Activated CD4-positive, alpha-beta T cell treated with anti-CD3 and anti-CD28 coated beads for 36 hours (primary cell): ENCODE data around the gene ZMYND8. TPM values are rescaled to one million over a fixed set of nuclear protein-coding genes. Genes with fewer than 3 reads are reported as not detected.
"Not testable (repeated sequence)": the region's sequence is repeated elsewhere in the genome, so short reads cannot be mapped to it uniquely, and the experiment has no call there.

Experiments used
- ATAC-seq: fragments of 200-7000 bp; cut with Tn5 transposase; one replicate; pipeline ENCODE4 v1.10.0; 2021; ENCODE audit warnings: mild to moderate bottlenecking, moderate library complexity
- CTCF ChIA-PET: fragments of 350-600 bp; sonication (Branson Sonifier 250); formaldehyde crosslinking; loops from one replicate; lab custom pipeline; 2021; ENCODE audit warnings: antibody characterized with exemption; lab: Charles Lee
- POLR2A ChIA-PET: fragments of 350-600 bp; sonication (Branson Sonifier 250); formaldehyde crosslinking; loops from one replicate; lab custom pipeline; 2021; ENCODE audit warnings: antibody characterized with exemption, inconsistent platforms; lab: Charles Lee
- DNase-seq: peaks from one replicate; pipeline ENCODE4 v3.0.0-alpha.2; 2020
- H3K27ac Mint-ChIP-seq: one replicate; pipeline ENCODE4 v1.8.0; 2021; ENCODE audit warnings: mixed read lengths
- H3K27me3 Mint-ChIP-seq: one replicate; pipeline ENCODE4 v1.8.0; 2021; ENCODE audit warnings: mixed read lengths
- H3K36me3 Mint-ChIP-seq: one replicate; pipeline ENCODE4 v1.8.0; 2021; ENCODE audit warnings: low read depth, mixed read lengths
- H3K4me1 Mint-ChIP-seq: one replicate; pipeline ENCODE4 v1.8.0; 2021; ENCODE audit warnings: mixed read lengths
- H3K4me3 Mint-ChIP-seq: one replicate; pipeline ENCODE4 v1.8.0; 2021; ENCODE audit warnings: mild to moderate bottlenecking, moderate library complexity, mixed read lengths
- H3K9me3 Mint-ChIP-seq: one replicate; pipeline ENCODE4 v1.8.0; 2021; ENCODE audit warnings: low read depth, mixed read lengths
- intact Hi-C, 2 experiments: fragments of 100-400 bp; cut with DNase I in 1 of 2; cut with micrococcal nuclease in 1 of 2; formaldehyde crosslinking; loops; one replicate each; pipeline versions ENCODE4 v1.14.2 to v1.15.1; 2022 to 2024; cut with DNase I, micrococcal nuclease
- total RNA-seq, 2 experiments: library from RNA; stranded (reverse); gene quantifications; one replicate each; pipeline ENCODE4 v1.2.3, GENCODE V29; 2021

Gene ZMYND8
- total RNA-seq, 2 experiments from 2014 or later: 33.7 to 50.3 TPM

DNA sequence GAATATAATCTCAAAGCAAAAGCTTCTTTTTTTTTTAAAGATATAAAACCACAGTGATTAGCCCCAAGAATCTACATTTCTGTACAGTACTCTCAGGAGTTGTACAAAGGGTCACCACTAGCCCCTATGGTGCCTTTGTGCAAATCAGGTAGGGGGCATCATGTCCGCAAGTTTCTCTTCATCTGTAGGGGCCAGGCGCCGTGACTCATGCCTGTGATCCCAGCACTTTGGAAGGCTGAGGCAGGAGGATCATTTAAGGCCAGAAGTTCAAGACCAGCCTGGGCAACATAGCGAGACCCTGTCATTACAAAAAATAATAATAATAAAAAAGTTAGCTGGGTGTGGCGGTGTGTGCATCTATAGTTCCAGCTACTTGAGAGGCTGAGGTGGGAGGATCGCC is 63.9 kb downstream of the ZMYND8 start:
- DNase-seq (no peak), ATAC-seq (no peak)
- intact Hi-C loops: no loop called here
- Mint-ChIP-seq H3K27ac (no peak overlapping the region), H3K4me3 (no peak overlapping the region), H3K4me1 (peaks cover 13% of the 10 kb centered on the region), H3K36me3 (peaks cover 68% of the 10 kb centered on the region), H3K27me3 (no peaks in the 10 kb centered on the region), H3K9me3 (no peaks in the 10 kb centered on the region)
- POLR2A ChIA-PET: no interaction called here
- CTCF ChIA-PET: interaction anchor here (0.6 kb wide), 1 partner anchor 277 kb away, joined by 3 read pairs; no protein-coding TSS in a partner anchor

DNA sequence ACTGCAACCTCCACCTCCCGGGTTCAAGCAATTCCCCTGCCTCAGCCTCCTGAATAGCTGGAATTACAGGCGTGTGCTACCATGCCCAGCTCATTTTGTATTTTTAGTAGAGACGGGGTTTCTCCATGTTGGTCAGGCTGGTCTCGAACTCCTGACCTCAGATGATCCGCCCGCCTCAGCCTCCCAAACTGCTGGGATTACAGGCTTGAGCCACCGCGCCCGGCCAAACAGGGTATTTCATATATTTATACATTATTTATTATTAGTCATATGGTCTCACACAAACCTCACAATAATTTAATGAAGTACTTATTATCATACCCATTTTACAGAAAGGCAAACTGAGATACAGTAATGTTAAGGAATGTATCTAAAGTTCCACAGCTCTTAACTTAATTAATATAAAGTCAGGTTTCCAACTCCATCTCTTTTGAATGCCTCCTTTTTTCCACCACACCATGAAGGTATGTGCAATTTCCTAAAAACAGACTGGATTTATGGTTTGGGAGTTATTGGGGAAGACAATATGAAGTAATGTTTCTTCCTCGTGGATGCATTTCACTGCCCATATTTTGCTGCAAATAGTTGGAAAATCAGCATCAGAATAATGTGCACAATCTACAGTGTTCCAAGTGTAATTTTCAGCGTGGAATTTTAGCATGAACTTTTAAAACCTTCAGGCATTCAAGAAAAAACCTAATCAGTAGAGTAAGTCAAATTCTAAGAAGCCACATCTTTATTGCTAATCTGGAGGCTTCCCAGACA is 65.7 kb downstream of the ZMYND8 start:
- no peak for DNase-seq
- Mint-ChIP-seq H3K9me3 (no peaks in the 10 kb centered on the region), H3K4me3 (no peak overlapping the region), H3K27ac (no peak overlapping the region), H3K4me1 (peaks cover 13% of the 10 kb centered on the region), H3K27me3 (no peaks in the 10 kb centered on the region), H3K36me3 (peaks cover 63% of the 10 kb centered on the region)
- ChIA-PET CTCF (interaction anchor here (0.6 to 2.1 kb wide), 3 partner anchors 17 to 474 kb away, joined by 3 to 9 read pairs (median 7); no protein-coding TSS in a partner anchor), POLR2A (no interaction called here)
- intact Hi-C loops: no loop called here
- no peak for ATAC-seq

DNA sequence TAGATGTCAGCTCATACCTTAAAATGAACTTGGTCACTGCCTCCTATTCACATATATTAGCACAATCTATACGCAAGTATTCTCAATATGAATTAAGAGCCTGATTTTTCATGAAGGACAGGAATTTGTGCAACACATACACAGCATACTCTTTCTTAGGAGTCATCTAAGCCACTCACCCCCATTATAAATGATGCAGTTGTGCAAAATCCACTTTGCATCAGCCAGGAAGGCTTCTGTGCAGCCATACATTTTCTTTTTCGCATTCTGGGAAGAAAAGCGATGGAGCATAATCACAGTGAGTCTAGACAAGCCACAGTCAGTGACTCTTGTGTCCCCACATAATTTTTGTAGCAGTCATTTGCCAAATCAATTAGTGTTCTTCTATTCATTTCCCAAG is 66.5 kb downstream of the ZMYND8 start:
- ATAC-seq (no peak), DNase-seq (no peak)
- intact Hi-C loops: no loop called here
- CTCF ChIA-PET: interaction anchor here (0.6 to 2.1 kb wide), 4 partner anchors 16 to 475 kb away, joined by 3 to 9 read pairs (median 5); no protein-coding TSS in a partner anchor
- no peaks in the 10 kb centered on the region for H3K27me3 Mint-ChIP-seq
- POLR2A ChIA-PET: no interaction called here
- no peak overlapping the region for H3K27ac Mint-ChIP-seq
- H3K36me3 Mint-ChIP-seq: peaks cover 54% of the 10 kb centered on the region
- peaks cover 13% of the 10 kb centered on the region for H3K4me1 Mint-ChIP-seq
- no peak overlapping the region for H3K4me3 Mint-ChIP-seq
- no peaks in the 10 kb centered on the region for H3K9me3 Mint-ChIP-seq

DNA sequence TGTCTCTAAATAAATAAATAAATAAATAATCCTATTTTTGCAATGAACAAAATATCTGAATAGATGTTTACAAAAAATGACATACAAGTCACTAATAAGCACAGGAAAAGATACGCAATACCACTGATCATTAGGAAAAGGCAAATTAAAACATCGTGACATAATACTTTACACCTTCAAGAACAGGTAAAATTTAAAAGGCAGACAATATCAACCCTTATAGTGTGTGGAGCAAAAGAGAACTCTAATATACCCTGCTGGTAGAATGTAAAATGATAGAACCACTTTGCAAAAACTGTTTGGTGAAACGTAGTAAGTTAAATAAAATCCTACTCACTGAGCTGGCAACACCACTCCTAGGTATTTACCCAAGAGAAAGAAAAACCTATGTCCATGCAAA is 67.4 kb downstream of the ZMYND8 start:
- Mint-ChIP-seq H3K4me3 (no peak overlapping the region), H3K27me3 (no peaks in the 10 kb centered on the region), H3K4me1 (peaks cover 6% of the 10 kb centered on the region), H3K9me3 (no peaks in the 10 kb centered on the region), H3K36me3 (peaks cover 52% of the 10 kb centered on the region), H3K27ac (no peak overlapping the region)
- POLR2A ChIA-PET: interaction anchor here (0.6 kb wide), 1 partner anchor 34 kb away, joined by 3 read pairs; no protein-coding TSS in a partner anchor
- intact Hi-C loops: no loop called here
- ATAC-seq (no peak), DNase-seq (no peak)
- CTCF ChIA-PET: interaction anchor here (1.9 kb wide), 1 partner anchor 95 kb away, joined by 7 read pairs; no protein-coding TSS in a partner anchor

DNA sequence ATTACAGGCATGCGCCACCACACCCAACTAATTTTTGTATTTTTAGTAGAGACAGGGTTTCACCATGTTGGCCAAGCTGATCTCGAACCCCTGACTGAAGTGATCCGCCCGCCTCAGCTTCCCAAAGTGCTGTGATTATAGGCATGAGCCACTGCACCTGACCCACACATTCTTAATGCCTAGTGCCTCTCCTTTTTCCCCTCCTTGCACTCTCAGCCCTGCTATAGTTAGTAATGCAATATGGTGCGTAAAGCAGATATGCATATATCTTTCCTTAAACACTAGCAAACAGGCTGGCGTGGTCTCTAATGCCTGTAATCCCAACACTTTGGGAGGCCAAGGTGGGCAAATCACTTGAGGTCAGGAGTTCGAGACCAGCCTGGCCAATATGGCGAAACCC is 68.0 kb downstream of the ZMYND8 start:
- DNase-seq, intact Hi-C loops, H3K4me3 Mint-ChIP-seq, POLR2A ChIA-PET, H3K27me3 Mint-ChIP-seq, H3K27ac Mint-ChIP-seq, H3K9me3 Mint-ChIP-seq, ATAC-seq, H3K4me1 Mint-ChIP-seq: not testable (repeated sequence)
- CTCF ChIA-PET: interaction anchor here (0.6 to 3.1 kb wide), 3 partner anchors 10 to 95 kb away, joined by 3 to 21 read pairs (median 4); no protein-coding TSS in a partner anchor
- H3K36me3 Mint-ChIP-seq: peaks cover 51% of the 10 kb centered on the region

DNA sequence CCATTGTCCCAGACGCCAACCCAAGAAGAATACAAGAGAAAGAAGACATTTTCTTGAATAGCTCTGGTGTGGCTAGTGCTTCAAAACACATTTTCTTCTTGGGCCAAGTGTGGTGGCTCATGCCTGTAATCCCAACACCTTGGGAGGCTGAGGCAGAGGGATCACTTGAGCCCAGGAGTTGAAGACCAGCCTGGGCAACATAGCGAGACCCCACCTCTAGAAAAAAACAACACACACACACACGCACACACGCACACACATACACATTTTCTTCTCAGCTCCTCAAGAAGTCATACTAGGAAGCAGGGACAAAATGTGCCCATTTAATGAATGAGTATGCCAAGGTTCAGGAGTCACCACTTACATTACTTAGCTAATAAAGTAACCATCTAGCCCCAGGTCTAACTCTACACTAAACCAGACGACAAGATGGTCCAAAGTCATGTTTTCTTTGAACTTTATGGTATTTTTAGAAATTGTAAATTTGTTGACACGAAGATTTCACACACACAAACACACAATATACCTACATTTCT is 68.8 kb downstream of the ZMYND8 start:
- intact Hi-C loops: no loop called here
- Mint-ChIP-seq H3K9me3 (no peaks in the 10 kb centered on the region), H3K27ac (no peak overlapping the region), H3K4me1 (no peaks in the 10 kb centered on the region), H3K4me3 (no peak overlapping the region), H3K27me3 (no peaks in the 10 kb centered on the region), H3K36me3 (peaks cover 50% of the 10 kb centered on the region)
- DNase-seq: no peak
- no peak for ATAC-seq
- POLR2A ChIA-PET: no interaction called here
- CTCF ChIA-PET: interaction anchor here (1.1 to 3.1 kb wide), 3 partner anchors 9 to 96 kb away, joined by 4 to 21 read pairs (median 4); no protein-coding TSS in a partner anchor

DNA sequence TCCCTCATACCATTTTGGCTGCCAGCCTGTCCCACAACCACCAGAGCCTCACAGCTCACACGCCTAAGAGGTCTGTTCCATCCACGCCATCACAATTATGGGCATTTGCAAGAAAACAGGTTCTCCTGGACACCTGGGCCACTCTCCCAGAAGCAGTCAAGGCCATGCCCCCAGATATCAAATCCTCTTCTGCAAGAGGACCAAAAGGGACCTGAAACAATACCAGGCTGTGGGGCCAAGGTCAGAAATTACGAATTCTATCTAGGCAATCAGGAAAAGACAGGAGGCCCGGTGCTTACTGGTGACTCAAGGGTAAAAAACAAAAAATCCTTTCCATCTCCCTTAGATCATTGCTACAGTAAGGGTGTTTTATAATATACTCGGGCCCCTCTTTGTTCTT is 69.8 kb downstream of the ZMYND8 start:
- intact Hi-C loops: no loop called here
- H3K4me1 Mint-ChIP-seq: no peaks in the 10 kb centered on the region
- H3K4me3 Mint-ChIP-seq: no peak overlapping the region
- ChIA-PET CTCF (interaction anchor here (0.6 to 4.7 kb wide), 3 partner anchors 13 to 97 kb away, joined by 3 to 36 read pairs (median 21); no protein-coding TSS in a partner anchor), POLR2A (no interaction called here)
- H3K27me3 Mint-ChIP-seq: no peaks in the 10 kb centered on the region
- H3K36me3 Mint-ChIP-seq: peaks cover 49% of the 10 kb centered on the region
- no peak for DNase-seq
- H3K9me3 Mint-ChIP-seq: no peaks in the 10 kb centered on the region
- no peak for ATAC-seq
- H3K27ac Mint-ChIP-seq: no peak overlapping the region

DNA sequence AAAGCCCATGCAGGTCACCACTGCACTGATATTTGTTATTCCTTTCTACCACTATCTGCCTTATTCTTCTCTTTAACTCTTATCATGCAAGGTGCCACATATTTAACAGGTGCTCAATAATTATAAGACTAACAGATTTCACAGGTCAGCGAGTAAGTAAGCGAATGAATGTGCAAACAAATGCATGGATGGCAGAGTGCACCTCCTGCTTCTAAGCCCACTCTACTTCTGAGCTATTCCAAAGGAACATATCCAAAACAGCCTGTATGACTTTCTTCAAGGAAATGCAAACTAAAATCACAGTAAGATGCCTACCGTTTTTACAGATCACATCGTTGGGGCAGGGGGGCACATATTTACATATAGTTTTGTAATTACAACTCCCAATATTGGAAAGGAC is 71.3 kb downstream of the ZMYND8 start:
- no peak for ATAC-seq
- Mint-ChIP-seq H3K9me3 (no peaks in the 10 kb centered on the region), H3K27ac (no peak overlapping the region), H3K36me3 (peaks cover 52% of the 10 kb centered on the region), H3K4me3 (no peak overlapping the region), H3K27me3 (no peaks in the 10 kb centered on the region), H3K4me1 (no peaks in the 10 kb centered on the region)
- CTCF ChIA-PET: interaction anchor here (3.1 to 4.7 kb wide), 2 partner anchors 12 to 98 kb away, joined by 21 to 36 read pairs; no protein-coding TSS in a partner anchor
- no peak for DNase-seq
- POLR2A ChIA-PET: no interaction called here
- intact Hi-C loops: no loop called here

DNA sequence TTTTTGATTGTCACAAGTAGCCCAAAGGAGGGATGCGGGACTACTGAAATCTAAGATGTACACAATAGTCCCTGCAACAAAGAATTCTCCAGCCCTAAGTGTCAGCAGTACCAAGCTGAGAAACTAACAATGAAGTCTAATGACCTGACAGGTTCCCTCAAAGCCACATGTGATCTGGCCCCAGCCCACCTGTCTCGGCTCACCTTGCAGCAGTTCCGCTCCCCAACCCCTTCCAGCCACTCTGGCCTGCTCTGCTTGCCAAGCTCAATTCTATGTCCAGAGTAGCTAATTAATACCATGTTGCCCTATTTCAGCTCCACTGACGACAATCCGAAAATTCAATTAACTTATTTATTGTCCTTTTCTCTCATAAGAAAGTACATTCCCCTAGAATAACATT is 72.1 kb downstream of the ZMYND8 start:
- Mint-ChIP-seq H3K27ac (no peak overlapping the region), H3K4me3 (no peak overlapping the region), H3K36me3 (peaks cover 48% of the 10 kb centered on the region), H3K9me3 (no peaks in the 10 kb centered on the region), H3K4me1 (no peaks in the 10 kb centered on the region), H3K27me3 (no peaks in the 10 kb centered on the region)
- ChIA-PET CTCF (interaction anchor here (0.5 to 4.7 kb wide), 2 partner anchors 11 to 233 kb away, joined by 3 to 36 read pairs; no protein-coding TSS in a partner anchor), POLR2A (no interaction called here)
- intact Hi-C loops: no loop called here
- no peak for DNase-seq
- ATAC-seq: no peak

DNA sequence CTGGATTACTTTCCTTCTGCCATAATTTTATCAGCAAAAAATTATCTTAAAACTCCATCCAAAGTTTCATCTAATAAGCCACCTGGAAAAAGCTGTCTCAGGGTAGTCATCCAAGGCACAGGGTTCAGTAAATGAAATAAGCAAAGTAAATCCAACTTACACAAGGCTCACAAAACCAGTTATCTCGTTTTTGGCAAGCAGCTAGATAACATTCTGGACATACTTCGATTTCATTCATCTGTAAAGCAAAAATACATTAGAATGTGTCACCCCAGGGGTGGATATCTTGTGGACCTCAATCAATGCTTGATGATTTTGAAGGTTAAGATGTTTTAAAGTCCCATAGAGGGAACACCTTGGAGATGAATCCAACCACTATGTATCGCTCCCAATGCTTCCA is 73.1 kb downstream of the ZMYND8 start:
- H3K27me3 Mint-ChIP-seq: no peaks in the 10 kb centered on the region
- CTCF ChIA-PET: interaction anchor here (1.0 to 4.7 kb wide), 3 partner anchors 10 to 101 kb away, joined by 3 to 36 read pairs (median 4); no protein-coding TSS in a partner anchor
- no peaks in the 10 kb centered on the region for H3K4me1 Mint-ChIP-seq
- POLR2A ChIA-PET: interaction anchor here (0.7 to 0.9 kb wide), 2 partner anchors 10 to 318 kb away, joined by 3 to 7 read pairs; no protein-coding TSS in a partner anchor
- no peak for ATAC-seq
- peaks cover 46% of the 10 kb centered on the region for H3K36me3 Mint-ChIP-seq
- intact Hi-C loops: no loop called here
- H3K27ac Mint-ChIP-seq: no peak overlapping the region
- H3K9me3 Mint-ChIP-seq: no peaks in the 10 kb centered on the region
- H3K4me3 Mint-ChIP-seq: no peak overlapping the region
- DNase-seq: no peak

DNA sequence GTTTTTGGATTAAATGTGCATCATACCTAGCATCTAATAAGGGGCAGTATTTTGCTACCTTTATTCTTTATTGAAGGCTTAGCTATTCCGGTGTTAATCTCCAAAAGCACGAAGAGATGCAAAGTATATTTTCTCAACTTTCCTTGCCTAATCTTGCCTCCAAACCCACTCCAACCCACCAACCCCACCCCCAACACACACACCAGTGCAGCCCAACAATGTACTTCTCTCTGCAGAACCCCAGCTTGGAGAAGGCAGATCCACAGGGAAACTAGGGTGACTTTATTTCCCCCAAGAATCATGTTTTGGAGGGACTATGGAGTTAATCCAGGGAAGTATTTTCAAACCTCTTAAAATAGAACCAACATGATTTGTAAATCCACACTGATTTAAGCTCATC is 73.6 kb downstream of the ZMYND8 start:
- ChIA-PET POLR2A (no interaction called here), CTCF (interaction anchor here (0.6 to 4.7 kb wide), 5 partner anchors 10 to 101 kb away, joined by 3 to 36 read pairs (median 4); no protein-coding TSS in a partner anchor)
- intact Hi-C loops: no loop called here
- Mint-ChIP-seq H3K4me1 (no peaks in the 10 kb centered on the region), H3K4me3 (no peak overlapping the region), H3K36me3 (peaks cover 45% of the 10 kb centered on the region), H3K27ac (no peak overlapping the region), H3K27me3 (no peaks in the 10 kb centered on the region), H3K9me3 (no peaks in the 10 kb centered on the region)
- DNase-seq (no peak), ATAC-seq (no peak)
